RWPE1 (cell line): ENCODE results near the gene CCDC192.
"Not testable (repeated sequence)": the region's sequence is repeated elsewhere in the genome, so short reads cannot be mapped to it uniquely, and the experiment has no call there.

Source experiments
- CTCF ChIA-PET: fragments of 350-600 bp; sonication (Branson Sonifier 250); formaldehyde crosslinking; extraction: SDS; loops from one replicate; lab custom pipeline; 2021; lab: Yijun Ruan, JAX
- POLR2A ChIA-PET: fragments of 400-600 bp; formaldehyde crosslinking; extraction: SDS; loops from one replicate; lab custom pipeline; 2020; ENCODE audit warnings: antibody characterized with exemption; ENCODE audit not compliant: low non-redundant PET; lab: Yijun Ruan, JAX
- DNase-seq: peaks from one replicate; pipeline ENCODE4 v3.0.0; 2012; ENCODE audit warnings: low spot score
- H3K27ac ChIP-seq: fragments of 450-650 bp; 2 replicates; pipeline ENCODE4 v1.5.1; 2017
- TF ChIP-seq, protein P1 (sequence below): fragments of 450-650 bp; conservative IDR thresholded peaks from 2 replicates; pipeline ENCODE4 v1.5.1; 2017; ENCODE audit warnings: low read depth, mild to moderate bottlenecking

Gene CCDC192

DNA sequence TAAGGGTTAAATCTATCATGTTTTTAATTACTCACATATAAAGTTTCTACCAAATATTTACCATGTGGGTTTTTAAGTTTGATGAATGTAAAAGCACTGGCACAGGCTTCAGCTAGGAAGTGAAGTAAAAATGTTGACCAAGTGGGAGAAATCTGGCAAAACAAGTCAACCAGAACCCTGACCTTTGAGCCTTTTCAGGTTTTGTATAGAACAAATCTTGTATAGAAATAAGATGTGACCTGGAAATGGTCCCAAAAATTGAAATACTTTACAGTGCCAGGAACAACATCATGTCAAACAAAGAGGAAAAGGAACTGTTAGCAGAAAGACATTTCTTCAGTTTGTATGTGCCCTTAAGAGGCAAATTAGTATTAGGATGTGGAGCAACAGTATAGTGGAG is 137.6 kb downstream of the CCDC192 start:
- TF ChIP-seq, protein P1, sequence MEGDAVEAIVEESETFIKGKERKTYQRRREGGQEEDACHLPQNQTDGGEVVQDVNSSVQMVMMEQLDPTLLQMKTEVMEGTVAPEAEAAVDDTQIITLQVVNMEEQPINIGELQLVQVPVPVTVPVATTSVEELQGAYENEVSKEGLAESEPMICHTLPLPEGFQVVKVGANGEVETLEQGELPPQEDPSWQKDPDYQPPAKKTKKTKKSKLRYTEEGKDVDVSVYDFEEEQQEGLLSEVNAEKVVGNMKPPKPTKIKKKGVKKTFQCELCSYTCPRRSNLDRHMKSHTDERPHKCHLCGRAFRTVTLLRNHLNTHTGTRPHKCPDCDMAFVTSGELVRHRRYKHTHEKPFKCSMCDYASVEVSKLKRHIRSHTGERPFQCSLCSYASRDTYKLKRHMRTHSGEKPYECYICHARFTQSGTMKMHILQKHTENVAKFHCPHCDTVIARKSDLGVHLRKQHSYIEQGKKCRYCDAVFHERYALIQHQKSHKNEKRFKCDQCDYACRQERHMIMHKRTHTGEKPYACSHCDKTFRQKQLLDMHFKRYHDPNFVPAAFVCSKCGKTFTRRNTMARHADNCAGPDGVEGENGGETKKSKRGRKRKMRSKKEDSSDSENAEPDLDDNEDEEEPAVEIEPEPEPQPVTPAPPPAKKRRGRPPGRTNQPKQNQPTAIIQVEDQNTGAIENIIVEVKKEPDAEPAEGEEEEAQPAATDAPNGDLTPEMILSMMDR = no peak
- ChIA-PET POLR2A (no interaction called here), CTCF (interaction anchor here (0.6 to 1.3 kb wide), 2 partner anchors 34 to 46 kb away, joined by 4 to 5 read pairs; no protein-coding TSS in a partner anchor)
- no peak overlapping the region for H3K27ac ChIP-seq
- no peak for DNase-seq

DNA sequence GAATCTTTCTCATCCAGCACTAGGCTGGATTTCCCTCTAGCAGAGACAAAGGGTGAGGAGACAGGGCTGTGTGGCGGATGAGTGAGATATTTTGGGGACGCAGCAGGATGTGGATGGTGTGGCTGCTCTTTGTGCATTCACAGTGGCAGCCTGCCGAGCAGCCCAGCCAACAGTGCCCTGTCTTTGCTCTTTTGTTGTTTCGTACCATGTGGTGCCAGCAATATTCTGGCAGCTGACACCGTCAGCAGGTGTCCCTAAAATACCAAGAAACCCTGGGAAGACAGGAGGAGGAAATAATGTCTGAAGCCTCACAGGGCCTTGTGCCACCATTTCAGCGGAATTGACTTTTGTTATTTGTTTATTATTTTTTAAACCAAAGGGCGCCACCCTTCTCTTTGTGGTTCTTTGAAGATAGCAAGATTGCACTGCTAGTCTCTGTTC is 141.4 kb downstream of the CCDC192 start:
- DNase-seq = no peak
- ChIA-PET CTCF (interaction anchor here (0.8 kb wide), 1 partner anchor 1593 kb away, joined by 3 read pairs; no protein-coding TSS in a partner anchor), POLR2A (no interaction called here)
- TF ChIP-seq, protein P1 = no peak
- no peak overlapping the region for H3K27ac ChIP-seq

DNA sequence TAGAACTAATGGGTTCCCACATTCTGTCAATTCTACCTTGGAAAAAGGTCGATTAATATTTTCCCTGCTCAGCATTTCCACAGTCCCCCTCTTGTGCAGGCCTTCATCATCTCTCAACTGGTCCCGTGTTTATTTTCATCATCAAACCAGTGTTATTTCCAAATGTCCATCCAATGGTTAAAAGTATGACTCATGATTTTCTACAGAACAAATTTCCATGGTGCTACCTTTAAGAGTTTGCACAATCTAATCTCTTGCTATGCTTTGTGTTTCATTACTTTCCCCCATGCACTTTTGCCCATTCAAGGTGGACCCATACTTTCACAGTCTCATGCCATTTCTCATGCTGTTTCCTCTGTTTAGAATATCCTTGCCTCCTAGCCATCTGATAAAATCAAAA is 143.7 kb downstream of the CCDC192 start:
- TF ChIP-seq, protein P1 = no peak
- ChIA-PET CTCF (no interaction called here), POLR2A (no interaction called here)
- DNase-seq = no peak
- no peak overlapping the region for H3K27ac ChIP-seq

DNA sequence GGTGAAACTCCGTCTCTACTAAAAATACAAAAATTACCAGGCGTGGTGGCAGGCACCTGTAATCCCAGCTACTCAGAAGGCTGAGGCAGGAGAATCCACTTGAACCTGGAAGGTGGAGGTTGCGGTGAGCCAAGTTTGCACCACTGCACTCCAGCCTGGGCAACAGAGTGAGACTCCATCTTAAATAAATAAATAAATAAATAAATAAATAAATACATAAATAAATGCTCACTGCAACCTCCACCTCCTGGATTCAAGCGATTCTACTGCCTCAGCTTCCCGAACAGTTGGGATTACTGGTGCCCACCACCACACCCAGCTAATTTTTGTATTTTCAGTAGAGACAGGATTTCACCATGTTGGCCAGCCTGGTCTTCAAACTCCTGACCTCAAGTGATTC is 144.4 kb downstream of the CCDC192 start:
- POLR2A ChIA-PET, H3K27ac ChIP-seq, DNase-seq: not testable (repeated sequence)
- CTCF ChIA-PET = interaction anchor here (0.7 kb wide), 1 partner anchor 1693 kb away, joined by 3 read pairs; no protein-coding TSS in a partner anchor

DNA sequence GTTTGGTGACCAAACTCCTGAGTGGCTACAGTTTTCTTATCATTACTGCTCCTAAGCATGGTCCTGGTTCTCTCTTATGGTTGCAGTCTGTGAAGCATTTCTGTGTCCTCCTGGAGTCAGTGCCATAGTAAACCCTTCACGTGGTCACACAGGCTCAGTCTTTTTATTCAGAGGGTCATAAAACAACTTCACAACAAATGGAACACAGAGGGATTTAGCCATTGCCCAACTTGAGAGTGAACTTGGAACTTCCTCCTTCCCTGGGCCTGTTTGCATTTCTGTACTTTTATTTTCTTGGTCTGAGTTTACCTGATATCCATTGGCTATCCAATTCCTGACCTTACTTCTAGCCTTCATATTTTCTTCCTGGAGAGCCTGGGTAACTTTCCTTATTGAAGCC is 144.9 kb downstream of the CCDC192 start:
- TF ChIP-seq, protein P1 = no peak
- no peak overlapping the region for H3K27ac ChIP-seq
- no peak for DNase-seq
- ChIA-PET POLR2A (no interaction called here), CTCF (interaction anchor here (0.7 kb wide), 1 partner anchor 1692 kb away, joined by 3 read pairs; no protein-coding TSS in a partner anchor)

DNA sequence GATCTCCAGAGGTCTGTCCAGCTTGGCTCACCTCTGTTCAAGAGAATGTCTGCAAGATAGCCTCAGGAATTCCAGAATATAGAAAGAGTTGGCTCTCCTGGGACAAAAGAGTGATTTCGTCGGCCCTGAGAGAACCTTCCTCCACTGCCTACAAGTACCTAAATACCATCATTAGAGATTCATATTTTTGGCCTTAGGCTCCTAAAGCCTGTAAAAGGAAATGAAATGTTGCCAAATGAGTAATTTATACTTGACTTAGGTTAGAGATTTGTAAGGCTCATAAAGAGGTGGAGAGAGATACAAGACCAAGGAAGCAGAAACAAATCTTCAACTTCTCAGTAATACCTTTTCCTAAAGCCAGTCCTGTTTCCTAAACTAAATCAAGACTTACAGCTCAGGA is 146.2 kb downstream of the CCDC192 start:
- DNase-seq = no peak
- no peak overlapping the region for H3K27ac ChIP-seq
- TF ChIP-seq, protein P1 = no peak
- CTCF ChIA-PET = no interaction called here
- POLR2A ChIA-PET = no interaction called here

DNA sequence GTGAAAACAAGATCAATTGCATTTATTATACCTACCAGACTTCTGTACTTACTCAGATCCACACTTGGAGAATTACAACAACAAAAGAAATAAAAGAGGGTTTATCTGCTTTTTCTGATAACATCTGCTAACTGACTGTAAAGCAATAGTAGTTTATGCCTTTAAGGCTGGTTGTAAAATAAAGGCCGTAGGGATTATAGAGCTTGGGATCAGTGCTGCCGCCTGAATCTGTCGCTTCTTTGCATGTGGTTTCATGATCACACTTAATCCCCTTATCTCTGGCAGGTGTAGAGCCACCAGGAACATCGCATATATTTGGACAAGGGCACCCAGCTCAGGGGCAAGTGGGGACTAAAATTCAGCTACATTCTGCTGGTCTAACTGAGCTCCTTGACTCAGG is 146.7 kb downstream of the CCDC192 start:
- TF ChIP-seq, protein P1 = no peak
- H3K27ac ChIP-seq = no peak overlapping the region
- ChIA-PET CTCF (no interaction called here), POLR2A (no interaction called here)
- no peak for DNase-seq
